ENCODE data around the gene ENG. TPM values are rescaled to one million over a fixed set of nuclear protein-coding genes. Genes with fewer than 3 reads are reported as not detected.

The ENG gene
- total RNA-seq, 1 donor from 2014 or later, result 323 TPM

GRCh38 chr9:127801955-127802575, 52.4 kb downstream of the ENG start:
- peak overlapping the region; percentile 94 for H3K27ac ChIP-seq
- intact Hi-C loops (cut with DNase I), result no loop called here
- no peak for DNase-seq
- TF ChIP-seq, protein P1, sequence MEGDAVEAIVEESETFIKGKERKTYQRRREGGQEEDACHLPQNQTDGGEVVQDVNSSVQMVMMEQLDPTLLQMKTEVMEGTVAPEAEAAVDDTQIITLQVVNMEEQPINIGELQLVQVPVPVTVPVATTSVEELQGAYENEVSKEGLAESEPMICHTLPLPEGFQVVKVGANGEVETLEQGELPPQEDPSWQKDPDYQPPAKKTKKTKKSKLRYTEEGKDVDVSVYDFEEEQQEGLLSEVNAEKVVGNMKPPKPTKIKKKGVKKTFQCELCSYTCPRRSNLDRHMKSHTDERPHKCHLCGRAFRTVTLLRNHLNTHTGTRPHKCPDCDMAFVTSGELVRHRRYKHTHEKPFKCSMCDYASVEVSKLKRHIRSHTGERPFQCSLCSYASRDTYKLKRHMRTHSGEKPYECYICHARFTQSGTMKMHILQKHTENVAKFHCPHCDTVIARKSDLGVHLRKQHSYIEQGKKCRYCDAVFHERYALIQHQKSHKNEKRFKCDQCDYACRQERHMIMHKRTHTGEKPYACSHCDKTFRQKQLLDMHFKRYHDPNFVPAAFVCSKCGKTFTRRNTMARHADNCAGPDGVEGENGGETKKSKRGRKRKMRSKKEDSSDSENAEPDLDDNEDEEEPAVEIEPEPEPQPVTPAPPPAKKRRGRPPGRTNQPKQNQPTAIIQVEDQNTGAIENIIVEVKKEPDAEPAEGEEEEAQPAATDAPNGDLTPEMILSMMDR (IDR thresholded peaks at IDR 0.05), result no peak
- peak in 1 of 2 donors; percentile 2 for ATAC-seq
- peaks cover 43% of the 10 kb centered on the region for H3K4me1 ChIP-seq
- H3K36me3 ChIP-seq, result peaks cover 24% of the 10 kb centered on the region
- H3K27me3 ChIP-seq (ENCODE audit: low read depth), result no peaks in the 10 kb centered on the region
- H3K4me3 ChIP-seq, result peak overlapping the region; percentile 78
- H3K9me3 ChIP-seq, result no peaks in the 10 kb centered on the region

GRCh38 chr9:127796852-127797370, 57.5 kb downstream of the ENG start:
- TF ChIP-seq, protein P1 (IDR thresholded peaks at IDR 0.05), result no peak
- H3K27me3 ChIP-seq (ENCODE audit: low read depth), result no peaks in the 10 kb centered on the region
- peak overlapping the region; percentile 41 for H3K27ac ChIP-seq
- intact Hi-C loops (cut with DNase I), result no loop called here
- H3K4me1 ChIP-seq, result peaks cover 45% of the 10 kb centered on the region
- no peak overlapping the region for H3K4me3 ChIP-seq
- no peaks in the 10 kb centered on the region for H3K9me3 ChIP-seq
- DNase-seq (no peak), ATAC-seq (no peak)
- H3K36me3 ChIP-seq, result peaks cover 13% of the 10 kb centered on the region

- ATAC-seq (peak; percentile 55 to 59), DNase-seq (peak; percentile 64)
- H3K4me3 ChIP-seq, result no peak overlapping the region
- H3K4me1 ChIP-seq, result peaks cover 39% of the 10 kb centered on the region
- H3K36me3 ChIP-seq, result peaks cover 19% of the 10 kb centered on the region
- no peaks in the 10 kb centered on the region for H3K9me3 ChIP-seq
- no peaks in the 10 kb centered on the region for H3K27me3 ChIP-seq (ENCODE audit: low read depth)
- TF ChIP-seq, protein P1 (IDR thresholded peaks at IDR 0.05), result no peak
- intact Hi-C loops (cut with DNase I), result no loop called here
- peak overlapping the region; percentile 41 for H3K27ac ChIP-seq
Observed at GRCh38 chr9:127796225-127796813, 58.1 kb downstream of the ENG start.

DNA sequence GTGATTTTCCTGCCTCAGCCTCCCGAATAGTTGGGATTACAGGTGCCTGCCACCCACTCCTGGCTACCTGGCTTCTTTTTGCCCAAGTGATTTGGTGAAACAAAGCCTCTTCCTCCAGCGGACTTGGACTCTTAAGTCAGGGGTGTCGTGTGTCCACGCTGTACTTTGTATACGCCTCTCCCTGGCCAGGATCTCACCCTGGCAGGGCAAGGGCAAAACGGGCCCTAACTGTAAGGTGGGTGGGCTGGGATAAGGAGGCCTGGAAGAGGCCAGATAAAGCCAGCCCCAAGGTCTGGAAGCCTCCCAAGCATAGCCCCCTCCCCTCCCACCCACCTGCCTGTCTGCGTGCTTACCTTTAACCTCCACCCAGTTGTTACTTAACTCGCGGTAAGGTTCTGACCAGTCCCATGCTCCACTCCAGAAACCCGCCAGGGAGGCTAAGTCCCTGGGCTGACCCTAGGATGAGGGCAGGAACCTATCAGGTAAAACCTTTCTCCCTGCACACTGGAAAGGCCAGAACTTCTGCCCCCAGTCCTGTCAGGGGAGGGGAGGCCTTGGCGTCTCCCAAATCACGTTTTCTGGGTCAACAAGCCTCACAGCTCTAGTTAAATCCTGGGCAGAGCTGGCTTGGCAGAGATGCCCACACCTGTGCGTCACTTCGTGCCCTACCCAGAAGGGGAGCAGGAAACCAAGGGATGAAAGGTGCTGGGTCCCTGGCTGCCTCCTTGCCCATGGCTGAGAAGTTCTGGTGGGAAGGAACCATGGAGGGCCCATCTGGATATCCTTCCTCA, 60.3 kb downstream of the ENG start:
- H3K9me3 ChIP-seq, result no peaks in the 10 kb centered on the region
- peak overlapping the region; percentile 61 for H3K27ac ChIP-seq
- ATAC-seq (peak; percentile 74 to 80), DNase-seq (peak; percentile 59)
- TF ChIP-seq, protein P1 (IDR thresholded peaks at IDR 0.05), result no peak
- H3K36me3 ChIP-seq, result peaks cover 40% of the 10 kb centered on the region
- no peak overlapping the region for H3K4me3 ChIP-seq
- H3K4me1 ChIP-seq, result peaks cover 45% of the 10 kb centered on the region
- H3K27me3 ChIP-seq (ENCODE audit: low read depth), result no peaks in the 10 kb centered on the region
- intact Hi-C loops (cut with DNase I), result no loop called here

DNA sequence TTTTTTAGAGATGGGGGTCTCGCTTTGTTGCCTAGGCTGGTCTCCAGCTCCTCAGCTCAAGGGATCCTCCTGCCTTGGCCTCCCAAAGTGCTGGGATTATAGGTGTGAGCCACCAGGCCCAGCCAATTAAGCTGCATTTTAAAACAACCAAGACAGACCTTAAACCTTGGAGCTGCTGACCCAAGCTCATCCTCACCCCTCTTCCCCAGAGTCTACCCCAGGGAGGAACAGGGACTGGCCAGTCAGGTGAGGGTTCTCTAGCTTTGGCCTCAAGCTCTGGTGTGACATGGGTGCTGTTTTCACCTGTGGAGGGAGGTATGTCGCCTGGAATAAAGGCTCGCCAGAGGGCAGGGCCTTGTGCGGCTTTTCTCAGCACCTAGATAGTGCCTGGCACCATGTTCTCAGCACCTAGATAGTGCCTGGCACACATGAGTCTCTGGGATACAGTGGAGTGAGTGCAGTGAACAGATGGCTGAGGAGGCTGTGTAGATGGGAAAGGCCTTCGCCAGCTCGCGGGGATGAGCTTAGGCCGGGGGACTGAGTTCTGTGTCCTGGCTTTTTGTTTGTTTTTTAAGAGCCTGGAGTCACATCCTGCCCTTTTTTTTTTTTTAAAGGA, 61.3 kb downstream of the ENG start:
- TF ChIP-seq, protein P1 (IDR thresholded peaks at IDR 0.05), result no peak
- no peak for ATAC-seq
- Histone ChIP-seq H3K9me3 (no peaks in the 10 kb centered on the region), H3K4me1 (peaks cover 55% of the 10 kb centered on the region), H3K27me3 (ENCODE audit: low read depth) (no peaks in the 10 kb centered on the region), H3K36me3 (peaks cover 50% of the 10 kb centered on the region), H3K27ac (peak overlapping the region; percentile 61), H3K4me3 (no peak overlapping the region)
- DNase-seq, result no peak
- intact Hi-C loops (cut with DNase I), result no loop called here
